H1 (cell line): ENCODE measurements around the gene SIMC1. TPM values are rescaled to one million over a fixed set of nuclear protein-coding genes. Genes with fewer than 3 reads are reported as not detected.
A peak's percentile ranks its signal among the peaks of the same experiment; 100 is the strongest.
"Not testable (repeated sequence)": the region's sequence is repeated elsewhere in the genome, so short reads cannot be mapped to it uniquely, and the experiment has no call there.

Experiments used
- CTCF ChIA-PET: fragments of 300-600 bp; sonication (Branson Sonifier 250); formaldehyde crosslinking; loops from one replicate; lab custom pipeline; 2021; ENCODE audit not compliant: partially characterized antibody; lab: Charles Lee
- POLR2A ChIA-PET: fragments of 300-600 bp; sonication (Branson Sonifier 250); formaldehyde crosslinking; loops from one replicate; lab custom pipeline; 2021; ENCODE audit warnings: inconsistent platforms; ENCODE audit not compliant: partially characterized antibody; lab: Charles Lee
- DNase-seq, 2 experiments: peaks; one replicate each; pipeline versions ENCODE4 v3.0.0 to v3.0.0-alpha.2; 2010 to 2022; ENCODE audit warnings: low spot score in 2 of 2, low read depth in 1 of 2, mixed read lengths in 1 of 2
- FAIRE-seq: peaks from 2 replicates; lab custom pipeline; 2011; peaks lifted over from hg19 to GRCh38; lab: Jason Lieb, UNC
- H2AFZ ChIP-seq: 2 replicates; pipeline ENCODE4 v1.8.1; 2012; ENCODE audit warnings: low read length, inconsistent platforms
- H2AK5ac ChIP-seq: 2 replicates; pipeline ENCODE4 v1.6.1; 2013; ENCODE audit warnings: low read depth, low read length
- H2BK120ac ChIP-seq: replicated peaks from 2 replicates; pipeline ENCODE3; 2013; ENCODE audit warnings: low read depth, low read length, inconsistent platforms
- H2BK12ac ChIP-seq: 2 replicates; pipeline ENCODE4 v1.6.1; 2013; ENCODE audit warnings: low read depth, low read length
- H2BK15ac ChIP-seq: 2 replicates; pipeline ENCODE4 v1.6.1; 2013; ENCODE audit warnings: low read length
- H2BK20ac ChIP-seq: 2 replicates; pipeline ENCODE4 v1.6.1; 2013; ENCODE audit warnings: low read length
- H2BK5ac ChIP-seq: 2 replicates; pipeline ENCODE4 v1.6.1; 2013; ENCODE audit warnings: low read depth, low read length
- H3K14ac ChIP-seq: 2 replicates; pipeline ENCODE4 v1.6.1; 2013; ENCODE audit warnings: inconsistent platforms; ENCODE audit not compliant: insufficient read length
- H3K18ac ChIP-seq: 2 replicates; pipeline ENCODE4 v1.6.1; 2013; ENCODE audit warnings: low read length; ENCODE audit errors: extremely low read depth
- H3K23ac ChIP-seq: 2 replicates; pipeline ENCODE4 v1.6.1; 2013; ENCODE audit warnings: inconsistent platforms; ENCODE audit not compliant: insufficient read length
- H3K23me2 ChIP-seq: 2 replicates; pipeline ENCODE4 v1.6.1; 2013; ENCODE audit warnings: low read depth, low read length
- H3K27ac ChIP-seq: 2 replicates; pipeline ENCODE4 v1.6.1; 2011; ENCODE audit warnings: low read depth, low read length, inconsistent platforms
- H3K27me3 ChIP-seq, 4 experiments: replicated peaks in 1 of 4; 1 replicate in 1 of 4; 2 replicates in 3 of 4; pipeline versions ENCODE4 v1.6.1 to v1.8.1; 2011 to 2013; ENCODE audit warnings: low read length in 3 of 4, mild to moderate bottlenecking in 3 of 4, inconsistent platforms in 2 of 4, mixed read lengths in 2 of 4, moderate library complexity in 1 of 4; ENCODE audit not compliant: control insufficient read depth in 3 of 4, insufficient read depth in 3 of 4; ENCODE audit errors: extremely low read depth in 1 of 4
- H3K36me3 ChIP-seq, 4 experiments: 2 replicates each; pipeline versions ENCODE4 v1.6.1 to v1.8.1; 2011 to 2013; ENCODE audit warnings: mild to moderate bottlenecking in 4 of 4, low read length in 3 of 4, moderate library complexity in 2 of 4, control low read depth in 1 of 4, inconsistent platforms in 1 of 4; ENCODE audit not compliant: insufficient read depth in 4 of 4, control insufficient read depth in 2 of 4
- H3K4ac ChIP-seq: replicated peaks from 2 replicates; pipeline ENCODE3; 2013; ENCODE audit warnings: low read length, low read depth, mixed read lengths, inconsistent platforms; ENCODE audit not compliant: insufficient read length
- H3K4me1 ChIP-seq, 4 experiments: replicated peaks in 1 of 4; 1 replicate in 1 of 4; 2 replicates in 3 of 4; pipeline versions ENCODE4 v1.6.1 to v1.8.1; 2011 to 2013; ENCODE audit warnings: low read length in 3 of 4, inconsistent platforms in 2 of 4, mixed read lengths in 1 of 4; ENCODE audit not compliant: insufficient read depth in 4 of 4, control insufficient read depth in 3 of 4
- H3K4me2 ChIP-seq, 2 experiments: 2 replicates each; pipeline versions ENCODE4 v1.6.1 to v1.8.1; 2011 to 2013; ENCODE audit warnings: low read depth in 2 of 2, low read length in 2 of 2, control low read depth in 1 of 2, inconsistent platforms in 1 of 2, mild to moderate bottlenecking in 1 of 2; ENCODE audit not compliant: insufficient read depth in 1 of 2
- H3K4me3 ChIP-seq, 4 experiments: fragments of 200-600, 300-600 bp in 1 of 4; sonication (generic), shearing (Covaris generic), sonication (Bioruptor Twin) in 1 of 4; 2 replicates each; pipeline versions ENCODE4 v1.5.1 to v1.8.1; 2011 to 2016; ENCODE audit warnings: low read length in 4 of 4, low read depth in 3 of 4, control low read depth in 2 of 4, inconsistent platforms in 2 of 4, mild to moderate bottlenecking in 2 of 4, mixed read lengths in 1 of 4, moderate library complexity in 1 of 4; ENCODE audit not compliant: insufficient read depth in 2 of 4; ENCODE audit errors: extremely low read depth in 1 of 4
- H3K56ac ChIP-seq: replicated peaks from 2 replicates; pipeline ENCODE3; 2013; ENCODE audit warnings: low read depth, mild to moderate bottlenecking, mixed read lengths, low read length, inconsistent platforms; ENCODE audit not compliant: insufficient read length
- H3K79me1 ChIP-seq: 2 replicates; pipeline ENCODE4 v1.6.1; 2013; ENCODE audit warnings: low read depth, low read length, control low read depth
- H3K79me2 ChIP-seq, 2 experiments: 2 replicates each; pipeline versions ENCODE4 v1.6.1 to v1.8.1; 2012 to 2013; ENCODE audit warnings: low read length in 2 of 2, mild to moderate bottlenecking in 2 of 2, inconsistent platforms in 1 of 2; ENCODE audit not compliant: insufficient read depth in 2 of 2, control insufficient read depth in 1 of 2
- H3K9ac ChIP-seq, 4 experiments: replicated peaks in 1 of 4; 1 replicate in 1 of 4; 2 replicates in 3 of 4; pipeline versions ENCODE4 v1.6.1 to v1.8.1; 2011 to 2013; ENCODE audit warnings: low read depth in 3 of 4, low read length in 3 of 4, control low read depth in 2 of 4, mild to moderate bottlenecking in 2 of 4, moderate library complexity in 2 of 4, inconsistent platforms in 1 of 4; ENCODE audit errors: extremely low read depth in 1 of 4
- H3K9me3 ChIP-seq, 2 experiments: 2 replicates each; pipeline versions ENCODE4 v1.6.1 to v1.8.1; 2012 to 2013; ENCODE audit warnings: mild to moderate bottlenecking in 2 of 2, moderate library complexity in 2 of 2, control low read depth in 1 of 2, inconsistent platforms in 1 of 2, low read depth in 1 of 2, low read length in 1 of 2, mixed read lengths in 1 of 2; ENCODE audit not compliant: insufficient read depth in 2 of 2
- H4K20me1 ChIP-seq, 2 experiments: replicated peaks in 1 of 2; 2 replicates each; pipeline versions ENCODE3 to v1.8.1; 2011 to 2013; ENCODE audit warnings: inconsistent platforms in 2 of 2, low read length in 2 of 2, mild to moderate bottlenecking in 1 of 2; ENCODE audit not compliant: insufficient read depth in 2 of 2, control insufficient read depth in 1 of 2
- H4K5ac ChIP-seq: 2 replicates; pipeline ENCODE4 v1.6.1; 2013; ENCODE audit warnings: low read length, low read depth, mixed read lengths, inconsistent platforms; ENCODE audit not compliant: insufficient read length
- H4K8ac ChIP-seq: 2 replicates; pipeline ENCODE4 v1.8.0; 2013; ENCODE audit warnings: mild to moderate bottlenecking, moderate library complexity, low read length, inconsistent platforms; ENCODE audit not compliant: insufficient read depth; ENCODE audit errors: extremely low read depth
- H4K91ac ChIP-seq: replicated peaks from 2 replicates; pipeline ENCODE3; 2013; ENCODE audit warnings: low read length, mixed read lengths, inconsistent platforms; ENCODE audit not compliant: insufficient read length
- E2F6 ChIP-seq: IDR thresholded peaks from 2 replicates; pipeline ENCODE4 v1.6.1; 2012; ENCODE audit warnings: inconsistent platforms
- KDM4A ChIP-seq: IDR thresholded peaks from one replicate; pipeline ENCODE4 v1.7.1; 2012; ENCODE audit warnings: low read depth, mild to moderate bottlenecking, moderate library complexity, low read length, inconsistent platforms; ENCODE audit not compliant: severe bottlenecking
- MAX ChIP-seq: IDR thresholded peaks from 2 replicates; pipeline ENCODE4 v1.6.1; 2012; ENCODE audit warnings: inconsistent platforms
- WGBS, 2 experiments: shearing (Covaris generic) in 1 of 2; methylation state at CpG; one replicate each; pipeline versions ENCODE4 v1.1.6 to v1.1.7; 2013 to 2015; ENCODE audit warnings: low lambda C conversion rate in 2 of 2, mixed read lengths in 2 of 2, inconsistent platforms in 1 of 2, low coverage in 1 of 2, missing lambda C conversion rate in 1 of 2; ENCODE audit not compliant: insufficient replicate concordance in 2 of 2, insufficient coverage in 1 of 2, insufficient read length in 1 of 2; ENCODE audit errors: extremely low coverage in 1 of 2, missing lambda C conversion rate in 1 of 2; 5-methylcytosine and 5-hydroxymethylcytosine counted together
- long read RNA-seq, 2 experiments: library from RNA in 1 of 2; library from capped mRNA in 1 of 2; stranded (forward); transcript quantifications; one replicate each; pipeline ENCODE4 v2.0.0, GENCODE V29; 2021; ENCODE audit warnings: inconsistent platforms in 1 of 2
- polyA minus RNA-seq, 3 experiments: library from RNA; depleted of rRNA, polyadenylated mRNA; stranded (reverse); fragments of >200 nt; gene quantifications; 1 replicate in 2 of 3; 2 replicates in 1 of 3; pipeline ENCODE4 v1.2.3, GENCODE V29; 2011
- polyA plus RNA-seq, 7 experiments: library from polyadenylated mRNA; depleted of rRNA in 3 of 7; stranded (reverse) in 5 of 7; unstranded in 2 of 7; fragments of >200 nt in 5 of 7; fragments of 200-250 nt in 2 of 7; gene quantifications; 1 replicate in 5 of 7; 2 replicates in 1 of 7; 4 replicates in 1 of 7; pipeline versions ENCODE4 v1.2.1 to v1.2.3, GENCODE V29; 2011 to 2013; ENCODE audit warnings: missing spikeins in 2 of 7, mixed read lengths in 2 of 7
- total RNA-seq: library from RNA; stranded (reverse); fragmentation: NEBNext Ultra II Directional; extraction: Animal tissue kit (Norgen Biotek cat#: 25700); gene quantifications from 2 replicates; pipeline ENCODE4 v1.2.1, GENCODE V29; 2021

The SIMC1 gene
- total RNA-seq (16.6 and 21.2 TPM in 2 replicates), polyA plus RNA-seq (2011; rRNA removed) (11.3 and 12.3 TPM in 2 replicates), polyA minus RNA-seq (2011; rRNA and poly(A)+ RNA removed) (27.2 and 29.8 TPM in 2 replicates)
- 8.2 TPM for polyA plus RNA-seq (2011; cell fraction: cytosol; rRNA removed)
- 16.6 TPM for polyA plus RNA-seq (2011; cell fraction: nucleus; rRNA removed)
- 12.7 to 16.1 TPM (median 12.9 TPM) in 4 replicates for polyA plus RNA-seq (2012, experiment 1 of 2)
- 4.4 TPM for polyA plus RNA-seq (2012, experiment 2 of 2)
- polyA plus RNA-seq (2013, experiment 1 of 2): 10.2 TPM
- 10.0 TPM for polyA plus RNA-seq (2013, experiment 2 of 2)
- polyA minus RNA-seq (2011; cell fraction: cytosol; rRNA and poly(A)+ RNA removed): 9.6 TPM
- 34.2 TPM for polyA minus RNA-seq (2011; cell fraction: nucleus; rRNA and poly(A)+ RNA removed)
- long read RNA-seq, experiment 1, partial matches to known transcripts: 4 of 6 reads
- long read RNA-seq, experiment 1, other reads (novel, unspliced or antisense): 1 of 6 reads
- long read RNA-seq, experiment 2, partial matches to known transcripts: 1 of 1 reads
- long read RNA-seq, experiment 2, other reads (novel, unspliced or antisense): 0 of 1 reads

- H2BK20ac ChIP-seq, H4K91ac ChIP-seq, FAIRE-seq, H3K4me1 ChIP-seq, H2BK5ac ChIP-seq, H4K20me1 ChIP-seq, CTCF ChIA-PET, H3K14ac ChIP-seq, H4K5ac ChIP-seq, H2AFZ ChIP-seq, H3K23ac ChIP-seq, H2BK120ac ChIP-seq, H3K79me2 ChIP-seq, H2BK12ac ChIP-seq, H3K79me1 ChIP-seq, H3K9me3 ChIP-seq, H2BK15ac ChIP-seq, H2AK5ac ChIP-seq, H4K8ac ChIP-seq, H3K36me3 ChIP-seq, H3K18ac ChIP-seq, H3K9ac ChIP-seq, H3K23me2 ChIP-seq, H3K27me3 ChIP-seq, H3K27ac ChIP-seq, H3K4me2 ChIP-seq, POLR2A ChIA-PET, H3K4ac ChIP-seq, H3K56ac ChIP-seq: not testable (repeated sequence)
- DNase-seq: peak in 1 of 2 experiments; percentile 83
- WGBS, 2 experiments: 57% methylated on average over 4 of the region's 81 CpGs; no CpG with 5 or more reads in 1 of the 2 experiments
- peak within 1 kb of the TSS in 2 of 4 experiments; percentile 41 to 43; a peak in 3 of 8 replicates for H3K4me3 ChIP-seq
- TF ChIP-seq MAX: peak; percentile 9; the same call in 1 of the 2 replicates
- TF ChIP-seq KDM4A: peak; percentile 36
- TF ChIP-seq E2F6: peak; percentile 50; the same call in 1 of the 2 replicates
These were observed at the start of gene SIMC1 for GRCh38 chr5:176237971-176238644. TSS of gene SIMC1 (plus strand) at chr5:176238424. CDS start at chr5:176238509, 85 bp downstream.
